GM12878 (cell line): ENCODE results near the gene GAL3ST2. TPM values are rescaled to one million over a fixed set of nuclear protein-coding genes. Genes with fewer than 3 reads are reported as not detected.

Experiments used
- ATAC-seq: fragments of 200-7000 bp; cut with Tn5 transposase; 3 replicates; pipeline ENCODE4 v1.9.1; 2020; ENCODE audit warnings: mild to moderate bottlenecking, moderate library complexity
- BruUV-seq: library from RNA; stranded (reverse); fragments of 400-500 nt; replicated peaks from 2 replicates; lab custom pipeline; 2021; lab: Mats Ljungman, UMichigan
- CTCF ChIA-PET: fragments of 300-600 bp; sonication (Branson Sonifier 250); formaldehyde crosslinking; extraction: SDS; loops from one replicate; lab custom pipeline; 2021; ENCODE audit warnings: inconsistent platforms; lab: Yijun Ruan, JAX
- POLR2A ChIA-PET: fragments of 350-600 bp; formaldehyde crosslinking; extraction: SDS; loops from one replicate; lab custom pipeline; 2021; ENCODE audit warnings: inconsistent platforms; lab: Charles Lee
- RAD21 ChIA-PET: fragments of 300-600 bp; sonication (Branson Sonifier 250); formaldehyde crosslinking; loops from one replicate; lab custom pipeline; 2023; ENCODE audit warnings: antibody characterized with exemption; ENCODE audit not compliant: unreplicated experiment; lab: Charles Lee
- SMC1A ChIA-PET: fragments of 300-600 bp; sonication (Branson Sonifier 250); formaldehyde crosslinking; loops from one replicate; lab custom pipeline; 2023; ENCODE audit not compliant: unreplicated experiment, uncharacterized antibody; lab: Charles Lee
- DNase-seq: peaks from one replicate; pipeline ENCODE4 v3.0.0-alpha.2; 2011; ENCODE audit warnings: low read depth, low spot score
- FAIRE-seq: peaks from 3 replicates; lab custom pipeline; 2011; peaks lifted over from hg19 to GRCh38; lab: Jason Lieb, UNC
- H2AFZ ChIP-seq: 2 replicates; pipeline ENCODE4 v1.6.0; 2011; ENCODE audit warnings: low read depth, low read length, control low read depth; ENCODE audit not compliant: control insufficient read depth
- H3K27ac ChIP-seq: 2 replicates; pipeline ENCODE4 v1.5.1; 2011; ENCODE audit warnings: control low read depth; ENCODE audit not compliant: control insufficient read depth, insufficient read depth
- H3K27me3 ChIP-seq, 2 experiments: replicated peaks in 1 of 2; 2 replicates each; pipeline versions ENCODE4 v1.6.0 to v1.6.1; 2011; ENCODE audit warnings: low read length in 1 of 2; ENCODE audit not compliant: control insufficient read depth in 2 of 2, insufficient read depth in 2 of 2
- H3K36me3 ChIP-seq, 2 experiments: 2 replicates each; pipeline ENCODE4 v1.5.1; 2011; ENCODE audit warnings: low read length in 1 of 2; ENCODE audit not compliant: control insufficient read depth in 2 of 2, insufficient read depth in 2 of 2
- H3K4me1 ChIP-seq: 2 replicates; pipeline ENCODE4 v1.6.1; 2011; ENCODE audit warnings: mild to moderate bottlenecking, low read length, moderate library complexity, mixed read lengths; ENCODE audit not compliant: control insufficient read depth, insufficient read depth
- H3K4me2 ChIP-seq: 2 replicates; pipeline ENCODE4 v1.6.0; 2011; ENCODE audit warnings: control low read depth; ENCODE audit not compliant: control insufficient read depth, insufficient read depth
- H3K4me3 ChIP-seq: fragments of 200-600 bp; sonication (generic); 2 replicates; pipeline ENCODE4 v1.5.1; 2016
- H3K79me2 ChIP-seq: 2 replicates; pipeline ENCODE4 v1.6.0; 2011; ENCODE audit warnings: low read length; ENCODE audit not compliant: control insufficient read depth, insufficient read depth
- H3K9ac ChIP-seq: 2 replicates; pipeline ENCODE4 v1.8.0; 2011; ENCODE audit warnings: low read length, control low read depth, mixed read lengths; ENCODE audit not compliant: control insufficient read depth, insufficient read depth
- H3K9me3 ChIP-seq: replicated peaks from 3 replicates; pipeline ENCODE4 v1.5.1; 2011; ENCODE audit warnings: mild to moderate bottlenecking, low read length; ENCODE audit not compliant: control insufficient read depth, insufficient read depth
- H4K20me1 ChIP-seq: 2 replicates; pipeline ENCODE4 v1.6.0; 2011; ENCODE audit not compliant: control insufficient read depth, insufficient read depth
- HDAC2 ChIP-seq: fragments of 200-600 bp; sonication (generic); IDR thresholded peaks from 2 replicates; pipeline ENCODE4 v1.6.1; 2017
- JUND ChIP-seq: IDR thresholded peaks from 2 replicates; pipeline ENCODE4 v1.6.1; 2012; ENCODE audit warnings: low read depth, mild to moderate bottlenecking, low read length, improper control_type of control experiment, moderate library complexity
- MYB ChIP-seq: fragments of 150-350 bp; IDR thresholded peaks from 2 replicates; pipeline ENCODE4 v1.6.1; 2014; ENCODE audit warnings: mild to moderate bottlenecking, low read depth, low read length, borderline replicate concordance
- SREBF2 ChIP-seq: IDR thresholded peaks from 2 replicates; pipeline ENCODE4 v1.6.1; 2012; ENCODE audit warnings: mild to moderate bottlenecking, low read length
- WGBS: methylation state at CpG from one replicate; pipeline ENCODE4 v1.1.6; 2016; ENCODE audit warnings: low lambda C conversion rate; ENCODE audit not compliant: insufficient replicate concordance, insufficient coverage; ENCODE audit errors: missing lambda C conversion rate; 5-methylcytosine and 5-hydroxymethylcytosine counted together
- in situ Hi-C: fragments of 300-500 bp; cut with MboI; formaldehyde crosslinking; loops from 9 replicates; pipeline ENCODE4 v1.14.3; 2018; ENCODE audit warnings: mixed read lengths
- intact Hi-C: fragments of 100-400 bp; cut with micrococcal nuclease; formaldehyde crosslinking; loops from one replicate; pipeline ENCODE4 v1.14.2; 2022; ENCODE audit not compliant: unreplicated experiment
- polyA plus RNA-seq, 11 experiments: library from polyadenylated mRNA; depleted of rRNA in 4 of 11; unstranded in 6 of 11; stranded (reverse) in 5 of 11; fragments of >200 nt; fragmentation: Nextera tagmentation in 4 of 11; fragmentation: Illumina TruSeq in 1 of 11; extraction: Ambion mirVana in 4 of 11; extraction: Trizol in 1 of 11; gene quantifications; 1 replicate in 1 of 11; 2 replicates in 10 of 11; pipeline versions ENCODE4 v1.2.1 to v1.2.3, GENCODE V29; 2011 to 2016; ENCODE audit warnings: inconsistent platforms in 2 of 11, missing spikeins in 2 of 11, low read depth in 1 of 11
- total RNA-seq, 4 experiments: library from RNA; depleted of rRNA in 3 of 4; stranded (reverse); fragments of >200 nt in 3 of 4; fragmentation: Illumina TruSeq in 1 of 4; extraction: Trizol in 1 of 4; gene quantifications; 2 replicates each; pipeline versions ENCODE4 v1.2.1 to v1.2.3, GENCODE V29; 2013 to 2021
- TF ChIP-seq, protein P1 (sequence below): fragments of 450-650 bp; IDR thresholded peaks from 2 replicates; pipeline ENCODE4 v1.6.1; 2017; ENCODE audit warnings: mild to moderate bottlenecking, low read depth, inconsistent platforms; ENCODE audit not compliant: poor library complexity, severe bottlenecking
- TF ChIP-seq, protein P2 (sequence below): IDR thresholded peaks from 2 replicates; pipeline ENCODE4 v1.6.1; 2012; ENCODE audit warnings: low read depth, low read length, improper control_type of control experiment
- TF ChIP-seq, protein P3 (sequence below): IDR thresholded peaks from 2 replicates; pipeline ENCODE4 v1.6.1; 2011; ENCODE audit warnings: mild to moderate bottlenecking, low read depth, low read length, moderate library complexity; ENCODE audit not compliant: insufficient replicate concordance

GAL3ST2 gene
- total and polyA plus RNA-seq, 10 of the 15 experiments (the other 5 are each of a cell fraction or from before 2014, with no cell fraction given): 0.09 to 0.36 (median 0.11) TPM; not detected in 7

DNA sequence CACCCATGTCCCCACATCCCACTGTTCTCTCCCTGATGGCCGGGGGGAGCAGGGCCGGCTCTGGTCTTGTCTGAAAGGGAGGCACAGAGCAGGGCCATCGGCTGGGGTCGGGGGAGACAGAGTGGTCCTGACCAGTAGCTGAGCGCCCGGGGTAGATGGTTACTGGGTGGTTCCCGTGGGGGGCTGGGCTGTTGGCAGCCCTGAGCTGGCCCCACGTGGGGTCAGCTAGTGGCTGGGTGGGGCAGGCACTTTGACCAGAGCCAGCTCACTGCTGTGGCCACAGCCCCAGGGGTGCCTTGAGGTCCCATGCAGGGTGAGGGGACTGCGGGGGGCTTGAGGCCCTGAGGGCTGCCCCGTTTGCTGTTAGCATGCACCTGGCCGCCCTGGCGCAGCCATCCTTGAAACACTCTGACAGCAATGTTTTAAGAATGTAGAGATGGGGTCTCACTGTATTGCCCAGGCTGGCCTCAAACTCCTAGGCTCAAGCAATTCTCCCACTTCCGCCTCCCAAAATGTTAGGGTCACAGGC, 20.1 kb downstream of the GAL3ST2 start:
- Histone ChIP-seq H3K36me3 (no peaks in the 10 kb centered on the region), H2AFZ (no peak overlapping the region), H3K4me2 (no peak overlapping the region), H3K9me3 (no peaks in the 10 kb centered on the region), H4K20me1 (no peaks in the 10 kb centered on the region), H3K4me3 (no peak overlapping the region), H3K27me3 (no peaks in the 10 kb centered on the region), H3K4me1 (no peaks in the 10 kb centered on the region), H3K27ac (no peak overlapping the region), H3K9ac (no peak overlapping the region), H3K79me2 (no peaks in the 10 kb centered on the region)
- WGBS: 43% methylated on average over 13 of the region's 13 CpGs
- DNase-seq: no peak
- ChIA-PET SMC1A (no interaction called here), RAD21 (interaction anchor here (1.7 kb wide), 1 partner anchor 17 kb away, joined by 4 read pairs; no protein-coding TSS in a partner anchor), CTCF (interaction anchor here (1.0 kb wide), 1 partner anchor 8 kb away, joined by 3 read pairs; no protein-coding TSS in a partner anchor), POLR2A (interaction anchor here (0.6 kb wide), 1 partner anchor 82 kb away, joined by 3 read pairs; no protein-coding TSS in a partner anchor)
- ATAC-seq: no peak
- TF ChIP-seq, protein P1, sequence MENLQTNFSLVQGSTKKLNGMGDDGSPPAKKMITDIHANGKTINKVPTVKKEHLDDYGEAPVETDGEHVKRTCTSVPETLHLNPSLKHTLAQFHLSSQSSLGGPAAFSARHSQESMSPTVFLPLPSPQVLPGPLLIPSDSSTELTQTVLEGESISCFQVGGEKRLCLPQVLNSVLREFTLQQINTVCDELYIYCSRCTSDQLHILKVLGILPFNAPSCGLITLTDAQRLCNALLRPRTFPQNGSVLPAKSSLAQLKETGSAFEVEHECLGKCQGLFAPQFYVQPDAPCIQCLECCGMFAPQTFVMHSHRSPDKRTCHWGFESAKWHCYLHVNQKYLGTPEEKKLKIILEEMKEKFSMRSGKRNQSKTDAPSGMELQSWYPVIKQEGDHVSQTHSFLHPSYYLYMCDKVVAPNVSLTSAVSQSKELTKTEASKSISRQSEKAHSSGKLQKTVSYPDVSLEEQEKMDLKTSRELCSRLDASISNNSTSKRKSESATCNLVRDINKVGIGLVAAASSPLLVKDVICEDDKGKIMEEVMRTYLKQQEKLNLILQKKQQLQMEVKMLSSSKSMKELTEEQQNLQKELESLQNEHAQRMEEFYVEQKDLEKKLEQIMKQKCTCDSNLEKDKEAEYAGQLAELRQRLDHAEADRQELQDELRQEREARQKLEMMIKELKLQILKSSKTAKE: no peak
- TF ChIP-seq HDAC2 (no peak), SREBF2 (no peak), MYB (no peak), JUND (no peak)
- TF ChIP-seq, protein P2, sequence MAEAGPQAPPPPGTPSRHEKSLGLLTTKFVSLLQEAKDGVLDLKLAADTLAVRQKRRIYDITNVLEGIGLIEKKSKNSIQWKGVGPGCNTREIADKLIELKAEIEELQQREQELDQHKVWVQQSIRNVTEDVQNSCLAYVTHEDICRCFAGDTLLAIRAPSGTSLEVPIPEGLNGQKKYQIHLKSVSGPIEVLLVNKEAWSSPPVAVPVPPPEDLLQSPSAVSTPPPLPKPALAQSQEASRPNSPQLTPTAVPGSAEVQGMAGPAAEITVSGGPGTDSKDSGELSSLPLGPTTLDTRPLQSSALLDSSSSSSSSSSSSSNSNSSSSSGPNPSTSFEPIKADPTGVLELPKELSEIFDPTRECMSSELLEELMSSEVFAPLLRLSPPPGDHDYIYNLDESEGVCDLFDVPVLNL: no peak
- TF ChIP-seq, protein P3, sequence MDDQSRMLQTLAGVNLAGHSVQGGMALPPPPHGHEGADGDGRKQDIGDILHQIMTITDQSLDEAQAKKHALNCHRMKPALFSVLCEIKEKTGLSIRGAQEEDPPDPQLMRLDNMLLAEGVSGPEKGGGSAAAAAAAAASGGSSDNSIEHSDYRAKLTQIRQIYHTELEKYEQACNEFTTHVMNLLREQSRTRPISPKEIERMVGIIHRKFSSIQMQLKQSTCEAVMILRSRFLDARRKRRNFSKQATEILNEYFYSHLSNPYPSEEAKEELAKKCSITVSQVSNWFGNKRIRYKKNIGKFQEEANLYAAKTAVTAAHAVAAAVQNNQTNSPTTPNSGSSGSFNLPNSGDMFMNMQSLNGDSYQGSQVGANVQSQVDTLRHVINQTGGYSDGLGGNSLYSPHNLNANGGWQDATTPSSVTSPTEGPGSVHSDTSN: no peak
- intact Hi-C loops: no loop called here
- no peak for FAIRE-seq
- no TSS peak for BruUV-seq
- in situ Hi-C loops: no loop called here
